ENCODE measurements around the gene FAH. TPM values are rescaled to one million over a fixed set of nuclear protein-coding genes. Genes with fewer than 3 reads are reported as not detected.

Gene FAH
- total RNA-seq, 1 experiment from 2014 or later, result 25.3 TPM

DNA sequence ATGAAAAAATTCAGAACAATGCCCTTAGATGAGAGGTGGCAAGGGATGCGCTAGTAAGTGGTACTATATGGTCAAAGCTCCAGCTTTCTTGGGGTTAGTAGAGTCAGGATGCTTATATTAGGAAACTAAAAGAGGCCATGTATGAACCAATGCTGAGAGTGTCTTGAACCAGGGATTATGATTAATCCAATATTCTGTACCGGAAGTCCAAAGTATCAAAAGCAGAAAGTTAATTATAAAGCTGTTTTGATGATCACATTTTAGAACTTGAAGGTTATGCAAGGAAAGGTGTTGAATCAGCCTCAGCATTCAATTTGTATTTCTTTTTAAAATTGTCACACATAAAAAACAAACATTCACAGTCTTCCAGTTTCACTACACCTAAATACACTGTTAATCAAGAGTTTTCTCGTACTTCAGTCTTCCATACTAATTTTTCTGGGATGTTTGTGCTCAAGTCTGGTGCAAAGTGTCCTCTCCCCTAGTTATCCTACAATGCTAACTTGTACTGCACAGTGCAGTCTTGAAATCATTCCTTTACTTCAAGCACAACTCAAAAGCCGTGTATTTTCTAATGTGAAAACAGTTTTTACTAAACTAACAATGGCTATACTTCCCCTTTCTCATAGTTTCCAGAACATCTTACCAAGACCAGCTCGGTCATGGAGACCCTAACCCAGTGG is 10.7 kb upstream of the FAH start:
- no peak for DNase-seq (ENCODE audit: unreplicated experiment)
- ChIA-PET CTCF (interaction anchor here (0.6 to 0.7 kb wide), 2 partner anchors 668 to 1157 kb away, joined by 3 to 4 read pairs; no protein-coding TSS in a partner anchor), POLR2A (no interaction called here)
- Mint-ChIP-seq H3K9me3 (ENCODE audit: unreplicated experiment) (no peaks in the 10 kb centered on the region), H3K4me3 (ENCODE audit: unreplicated experiment) (no peak overlapping the region), H3K27ac (ENCODE audit: low read depth, unreplicated experiment) (peak overlapping the region; percentile 39), H3K27me3 (ENCODE audit: insufficient read depth, unreplicated experiment) (no peaks in the 10 kb centered on the region), H3K4me1 (ENCODE audit: insufficient read depth, unreplicated experiment) (peaks cover 9% of the 10 kb centered on the region), H3K36me3 (ENCODE audit: insufficient read depth, unreplicated experiment) (peaks cover 9% of the 10 kb centered on the region)
- BruUV-seq (replicated peaks), result no TSS peak
- intact Hi-C loops (cut with micrococcal nuclease), result no loop called here
- no peak for TF ChIP-seq CTCF (IDR thresholded peaks at IDR 0.05; ENCODE audit: unreplicated experiment)

GRCh38 chr15:80142646-80143045 is 10.2 kb upstream of the FAH start:
- no peaks in the 10 kb centered on the region for H3K9me3 Mint-ChIP-seq (ENCODE audit: unreplicated experiment)
- H3K36me3 Mint-ChIP-seq (ENCODE audit: insufficient read depth, unreplicated experiment), result peaks cover 3% of the 10 kb centered on the region
- no peak for TF ChIP-seq CTCF (IDR thresholded peaks at IDR 0.05; ENCODE audit: unreplicated experiment)
- ChIA-PET CTCF (no interaction called here), POLR2A (no interaction called here)
- no TSS peak for BruUV-seq (replicated peaks)
- no peak overlapping the region for H3K4me3 Mint-ChIP-seq (ENCODE audit: unreplicated experiment)
- no peaks in the 10 kb centered on the region for H3K27me3 Mint-ChIP-seq (ENCODE audit: insufficient read depth, unreplicated experiment)
- DNase-seq (ENCODE audit: unreplicated experiment), result peak; percentile 23
- no peak overlapping the region for H3K27ac Mint-ChIP-seq (ENCODE audit: low read depth, unreplicated experiment)
- peaks cover 9% of the 10 kb centered on the region for H3K4me1 Mint-ChIP-seq (ENCODE audit: insufficient read depth, unreplicated experiment)
- intact Hi-C loops (cut with micrococcal nuclease), result no loop called here

GRCh38 chr15:80151148-80151547 is 1.7 kb upstream of the FAH start:
- CTCF ChIA-PET, result interaction anchor here (0.7 to 1.1 kb wide), 2 partner anchors 23 to 319 kb away, joined by 3 read pairs; no protein-coding TSS in a partner anchor

More at GRCh38 chr15:80151148-80151547, 1.7 kb upstream of the FAH start:
- intact Hi-C loops (cut with micrococcal nuclease), result loop anchor here (5.0 kb wide), 1 partner anchor 254 kb away; the partner anchor contains the start of gene MTHFS
- no peaks in the 10 kb centered on the region for H3K27me3 Mint-ChIP-seq (ENCODE audit: insufficient read depth, unreplicated experiment)
- no peak for TF ChIP-seq CTCF (IDR thresholded peaks at IDR 0.05; ENCODE audit: unreplicated experiment)
- DNase-seq (ENCODE audit: unreplicated experiment), result no peak
- H3K4me3 Mint-ChIP-seq (ENCODE audit: unreplicated experiment), result no peak overlapping the region
- no peaks in the 10 kb centered on the region for H3K36me3 Mint-ChIP-seq (ENCODE audit: insufficient read depth, unreplicated experiment)
- H3K4me1 Mint-ChIP-seq (ENCODE audit: insufficient read depth, unreplicated experiment), result no peaks in the 10 kb centered on the region
- H3K27ac Mint-ChIP-seq (ENCODE audit: low read depth, unreplicated experiment), result no peak overlapping the region
- no peaks in the 10 kb centered on the region for H3K9me3 Mint-ChIP-seq (ENCODE audit: unreplicated experiment)
- no TSS peak for BruUV-seq (replicated peaks)
- POLR2A ChIA-PET, result interaction anchor here (0.7 to 1.9 kb wide), 4 partner anchors 78 to 91 kb away, joined by 3 to 16 read pairs (median 6); no protein-coding TSS in a partner anchor
